C1 segment of cervical spinal cord (tissue), 14 donors: ENCODE results near the gene CHODL.

Source experiments
- DNase-seq, 14 donors: peaks; one replicate each; lab custom pipeline; 2025; lab: John Stamatoyannopoulos, UW

The CHODL gene, protein sequence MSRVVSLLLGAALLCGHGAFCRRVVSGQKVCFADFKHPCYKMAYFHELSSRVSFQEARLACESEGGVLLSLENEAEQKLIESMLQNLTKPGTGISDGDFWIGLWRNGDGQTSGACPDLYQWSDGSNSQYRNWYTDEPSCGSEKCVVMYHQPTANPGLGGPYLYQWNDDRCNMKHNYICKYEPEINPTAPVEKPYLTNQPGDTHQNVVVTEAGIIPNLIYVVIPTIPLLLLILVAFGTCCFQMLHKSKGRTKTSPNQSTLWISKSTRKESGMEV

DNA sequence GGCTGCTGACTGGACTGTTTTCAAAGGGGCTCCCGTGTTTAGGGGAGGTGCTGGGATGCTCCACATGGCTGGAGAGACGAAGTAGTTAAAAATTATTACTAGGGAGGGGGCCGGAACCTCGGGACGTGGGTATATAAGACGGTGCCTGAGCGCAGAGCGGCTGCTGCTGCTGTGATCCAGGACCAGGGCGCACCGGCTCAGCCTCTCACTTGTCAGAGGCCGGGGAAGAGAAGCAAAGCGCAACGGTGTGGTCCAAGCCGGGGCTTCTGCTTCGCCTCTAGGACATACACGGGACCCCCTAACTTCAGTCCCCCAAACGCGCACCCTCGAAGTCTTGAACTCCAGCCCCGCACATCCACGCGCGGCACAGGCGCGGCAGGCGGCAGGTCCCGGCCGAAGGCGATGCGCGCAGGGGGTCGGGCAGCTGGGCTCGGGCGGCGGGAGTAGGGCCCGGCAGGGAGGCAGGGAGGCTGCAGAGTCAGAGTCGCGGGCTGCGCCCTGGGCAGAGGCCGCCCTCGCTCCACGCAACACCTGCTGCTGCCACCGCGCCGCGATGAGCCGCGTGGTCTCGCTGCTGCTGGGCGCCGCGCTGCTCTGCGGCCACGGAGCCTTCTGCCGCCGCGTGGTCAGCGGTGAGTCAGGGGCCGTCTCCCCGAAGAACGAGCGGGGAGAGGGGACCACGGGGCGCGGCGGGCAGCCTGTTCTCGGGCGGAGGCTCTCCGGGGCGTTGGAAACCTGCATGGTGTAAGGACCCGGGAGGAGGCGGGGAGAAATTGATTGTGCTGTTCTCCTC, at the start of gene CHODL:
Gene CHODL, plus strand, starts transcription at position 163 of the 793 bp plus-strand sequence. Its CDS starts 391 bp downstream, at position 554.
- DNase-seq, result peak in 1 of 14 donors; percentile 25

DNA sequence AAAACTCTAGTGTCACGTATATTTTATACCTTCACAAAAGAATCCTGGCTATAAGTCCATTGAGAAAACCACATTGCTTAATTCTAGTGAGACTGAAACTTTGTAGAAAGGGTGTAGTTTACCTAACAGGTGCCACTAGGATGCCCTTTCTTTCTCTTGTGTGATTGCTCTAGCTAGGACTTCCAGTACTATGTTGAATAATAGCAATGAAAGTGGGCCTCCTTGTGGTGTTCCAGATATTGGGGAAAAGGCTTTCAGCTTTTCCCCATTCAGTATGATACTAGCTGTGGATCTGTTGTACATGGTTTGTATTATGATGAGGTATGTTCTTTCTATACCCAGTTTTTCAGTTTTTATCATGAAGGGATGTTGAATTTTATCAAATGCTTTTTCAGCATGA, 39.7 kb upstream of the CHODL start:
- DNase-seq, result no peak

DNA sequence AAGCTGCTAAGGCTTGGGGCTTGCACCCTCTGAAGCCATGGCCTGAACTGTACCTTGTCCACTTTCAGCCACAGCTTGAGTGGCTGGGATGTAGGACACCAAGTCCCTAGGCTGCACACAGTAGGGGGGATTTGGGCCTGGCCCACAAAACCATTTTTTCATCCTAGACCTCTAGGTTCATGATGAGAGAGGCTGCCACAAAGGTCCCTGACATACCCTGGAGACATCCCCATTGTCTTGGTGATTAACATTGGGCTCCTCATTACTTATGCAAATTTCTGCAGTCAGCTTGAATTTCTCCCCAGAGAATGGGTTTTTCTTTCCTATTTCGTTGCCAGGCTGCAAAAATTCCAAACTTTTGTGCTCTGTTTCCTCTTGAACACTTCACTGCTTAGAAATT, 26.3 kb upstream of the CHODL start:
- no peak for DNase-seq

DNA sequence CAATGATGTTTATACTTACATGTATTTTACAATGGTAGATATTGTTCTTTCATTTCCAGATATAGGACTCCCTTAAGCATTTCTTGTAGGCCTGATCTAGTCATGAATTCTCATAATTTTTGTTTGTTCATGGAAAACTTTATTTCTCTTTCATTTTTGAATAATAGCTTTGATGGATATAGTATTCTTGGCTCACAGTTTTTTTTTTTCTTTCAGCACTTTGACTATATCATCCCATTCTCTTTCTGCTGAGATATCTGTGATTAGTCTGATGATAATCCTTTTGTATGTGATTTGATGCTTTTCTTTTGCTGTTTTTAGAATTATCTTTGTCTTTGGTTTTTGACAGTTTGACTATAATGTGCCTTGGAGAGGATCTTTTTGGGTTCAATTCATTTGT, 24.1 kb upstream of the CHODL start:
- DNase-seq, result no peak

DNA sequence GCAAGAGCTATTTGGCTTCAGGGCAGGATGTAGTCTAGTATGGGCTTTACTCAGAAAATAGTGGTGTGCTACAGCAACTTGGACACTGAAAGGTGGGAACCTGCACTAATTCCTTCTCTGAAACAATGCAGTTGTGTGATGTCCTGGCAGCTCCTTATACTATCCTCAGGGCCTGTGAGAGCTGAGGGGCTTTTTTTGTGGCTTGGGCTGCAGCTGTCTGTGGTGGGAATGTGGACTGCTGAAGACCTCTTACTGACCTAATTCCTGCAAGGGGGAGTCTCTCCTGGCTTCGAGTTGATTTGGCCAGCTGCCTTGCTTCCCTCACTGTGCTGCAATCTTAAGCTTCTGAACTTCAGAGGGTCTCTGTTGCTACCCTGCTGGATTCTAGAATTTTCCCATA, 22.3 kb upstream of the CHODL start:
- no peak for DNase-seq

DNA sequence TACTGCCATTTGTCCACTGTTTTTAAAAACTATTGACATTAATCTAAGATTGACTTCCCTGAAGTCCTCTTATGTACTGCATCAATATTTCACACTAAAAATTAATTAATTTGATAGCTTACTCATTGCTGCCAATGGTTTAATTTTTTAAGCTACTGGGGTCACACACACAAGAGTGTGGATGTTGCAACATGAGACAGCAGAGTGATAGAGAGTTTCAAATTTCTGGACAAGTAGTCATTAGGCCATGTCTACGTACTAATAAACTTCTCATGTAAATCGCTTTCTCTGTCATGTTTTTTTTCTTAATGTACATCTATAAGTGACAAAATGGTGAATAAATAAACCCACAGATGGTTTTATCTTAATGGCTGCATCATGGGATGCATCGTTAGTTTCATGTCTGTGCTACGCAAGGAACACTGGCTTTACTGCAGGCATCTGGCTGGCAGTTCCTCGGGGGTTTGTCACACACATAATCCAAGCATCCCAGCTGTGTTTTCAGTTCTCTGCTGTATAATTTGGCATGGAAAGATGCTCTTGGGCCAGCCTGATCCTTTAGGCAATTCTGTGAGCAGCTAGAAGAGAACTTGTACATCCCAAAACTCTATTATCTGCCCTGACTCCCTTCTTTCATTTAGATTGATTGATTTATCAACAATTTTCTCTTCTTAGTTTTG, 16.4 kb upstream of the CHODL start:
- no peak for DNase-seq

DNA sequence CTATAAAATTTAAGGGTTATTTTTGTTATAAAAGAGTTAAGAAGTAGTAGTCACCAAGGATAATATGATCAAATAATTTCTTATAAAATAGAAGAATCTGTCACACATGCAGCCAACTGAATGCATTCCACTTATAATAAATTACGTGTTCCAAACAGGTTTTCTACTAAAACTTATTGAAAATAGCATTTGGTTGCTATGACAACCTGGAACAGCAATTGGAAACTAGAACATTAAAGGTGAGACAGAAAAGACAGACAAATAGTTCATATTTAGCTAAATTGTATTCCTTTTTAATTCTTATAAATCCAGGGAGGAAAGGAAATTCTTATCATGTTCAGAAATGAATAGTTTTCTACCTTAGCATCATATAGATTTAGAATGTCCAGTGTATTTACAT, 9.1 kb upstream of the CHODL start:
- DNase-seq, result no peak

DNA sequence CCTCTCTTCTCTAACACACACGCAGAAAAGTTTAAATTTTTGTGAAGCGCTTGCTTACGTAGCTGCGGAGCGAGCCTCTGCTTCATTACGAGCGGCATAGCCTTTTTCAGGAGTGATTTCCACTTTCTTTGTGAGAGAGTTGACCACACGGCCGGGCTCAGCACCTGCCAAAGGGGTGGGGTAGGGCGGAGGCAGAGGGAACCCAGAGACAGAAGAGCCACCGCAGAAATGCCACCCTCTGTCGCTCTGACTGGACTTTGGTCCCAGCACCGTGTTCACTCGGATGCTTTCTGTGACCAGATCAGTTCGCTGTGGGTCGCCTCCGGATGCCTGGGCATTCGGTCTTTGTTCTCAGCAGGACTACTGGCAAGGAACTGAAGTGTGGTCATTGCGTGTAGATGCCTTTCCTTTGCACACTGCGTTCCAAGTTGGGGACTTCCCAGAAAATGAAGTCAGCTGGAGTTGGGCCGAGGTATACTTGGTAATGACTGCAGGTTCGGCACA, 883 bp downstream of the CHODL start:
- DNase-seq, result peak in 3 of 14 donors; percentile 7 to 8 (median 7)

DNA sequence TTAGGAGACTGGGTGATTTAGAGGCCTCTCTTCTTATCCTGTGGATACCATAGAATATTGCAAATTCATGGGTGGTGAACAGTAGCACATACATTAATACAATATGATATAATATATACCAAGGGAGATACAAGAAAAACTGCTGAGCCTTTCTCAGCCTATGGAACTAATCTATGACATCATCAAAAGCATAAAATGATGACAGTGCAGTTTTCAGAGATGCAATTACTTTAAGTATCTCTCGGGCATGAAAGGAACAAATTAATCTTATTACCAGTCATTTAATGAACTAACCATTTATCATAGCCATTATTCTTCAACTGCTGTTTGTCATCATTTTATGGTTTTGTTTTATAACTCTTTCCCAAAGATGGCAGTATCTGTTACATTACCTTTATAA, 3.5 kb downstream of the CHODL start:
- no peak for DNase-seq

DNA sequence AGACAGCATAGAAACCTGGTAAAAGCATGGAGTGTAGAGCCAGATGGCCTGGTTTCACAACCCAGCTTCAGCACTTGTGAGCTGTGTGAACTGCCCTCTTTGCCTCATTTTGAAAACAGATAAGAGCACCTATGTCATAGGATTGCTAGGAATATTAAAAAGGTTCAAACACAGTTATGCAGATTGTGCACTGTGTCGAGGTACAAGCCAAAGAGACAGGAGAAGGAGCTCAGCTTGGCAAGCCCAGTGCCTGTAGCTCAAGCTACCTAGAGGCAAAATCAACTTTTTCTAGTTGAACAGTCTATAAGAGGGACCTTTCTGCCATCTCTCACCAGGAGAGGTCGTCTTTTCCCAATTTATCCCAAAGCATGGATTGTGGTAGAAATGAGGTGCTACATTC, 5.0 kb downstream of the CHODL start:
- no peak for DNase-seq

DNA sequence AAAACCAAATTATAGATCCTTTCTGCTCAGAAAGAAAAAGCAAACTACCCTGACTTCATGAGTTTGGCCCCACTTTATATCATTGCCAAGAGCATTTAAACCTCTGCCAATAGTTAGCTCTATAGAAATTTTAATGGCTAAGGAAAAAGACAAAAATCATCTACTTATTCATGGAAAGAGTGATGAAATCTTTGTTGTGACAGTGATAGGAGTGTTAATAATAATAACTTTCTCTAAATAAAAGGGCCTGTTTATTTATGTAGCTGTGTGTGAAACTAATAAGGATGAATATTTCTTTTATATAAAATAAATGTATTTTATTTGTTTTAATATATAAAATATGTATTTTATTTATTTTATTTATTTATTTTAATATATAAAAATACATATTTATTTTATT, 6.4 kb downstream of the CHODL start:
- no peak for DNase-seq

DNA sequence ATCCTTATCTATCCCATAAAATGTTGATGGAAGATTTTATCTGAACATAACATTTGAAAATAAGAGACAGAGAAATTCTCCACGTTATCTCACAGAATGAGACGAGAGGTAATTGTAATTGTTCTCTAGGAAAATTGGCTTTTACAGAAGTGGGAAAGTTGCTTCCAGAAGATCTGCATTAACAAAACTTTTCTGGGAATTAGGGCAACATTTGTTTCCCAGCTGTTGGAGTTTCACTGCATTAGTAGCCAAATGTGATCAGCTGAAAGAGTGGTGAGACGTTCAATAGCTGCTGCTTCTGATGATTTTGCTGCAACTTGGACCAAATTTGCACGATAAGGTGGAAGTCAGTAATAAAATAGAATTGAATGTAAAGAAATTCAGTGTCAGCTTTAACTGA, 7.6 kb downstream of the CHODL start:
- no peak for DNase-seq

DNA sequence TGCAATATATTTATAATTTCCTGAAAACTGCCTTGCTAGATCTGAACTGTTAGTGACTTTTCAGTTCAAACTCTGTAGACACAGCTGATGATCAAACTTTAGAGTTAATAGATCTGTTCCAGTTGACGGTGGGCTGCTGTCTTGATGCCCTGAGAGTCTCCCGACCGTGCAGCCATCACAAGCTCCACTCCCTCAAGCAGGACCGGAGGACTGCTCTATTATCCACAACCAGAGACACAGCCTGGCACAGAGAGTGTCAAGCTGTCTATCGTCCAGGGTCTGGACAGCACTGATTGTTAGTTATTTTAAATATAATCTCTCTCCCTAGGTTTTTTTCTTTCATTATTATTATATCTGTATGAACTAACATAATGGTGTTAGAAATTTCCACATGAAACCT, 8.0 kb downstream of the CHODL start:
- DNase-seq, result no peak

DNA sequence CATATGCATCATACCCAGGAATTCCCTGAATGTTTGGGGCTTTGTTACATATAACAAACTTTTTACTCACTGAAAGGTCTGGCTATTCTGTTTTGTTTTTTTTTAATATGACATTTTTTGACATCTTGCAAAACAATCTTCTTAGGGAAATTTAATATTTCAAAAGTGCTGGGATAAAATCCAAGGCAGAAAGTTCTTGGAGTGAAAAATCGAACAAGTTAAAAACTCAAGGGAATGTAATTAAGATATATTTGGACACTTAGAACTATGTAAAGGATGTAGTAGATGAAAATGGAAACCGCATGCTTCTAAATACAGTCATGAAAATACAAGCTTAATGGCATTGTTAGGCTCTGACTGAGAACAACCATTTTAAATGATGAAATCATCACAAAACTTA, 8.6 kb downstream of the CHODL start:
- DNase-seq, result no peak

DNA sequence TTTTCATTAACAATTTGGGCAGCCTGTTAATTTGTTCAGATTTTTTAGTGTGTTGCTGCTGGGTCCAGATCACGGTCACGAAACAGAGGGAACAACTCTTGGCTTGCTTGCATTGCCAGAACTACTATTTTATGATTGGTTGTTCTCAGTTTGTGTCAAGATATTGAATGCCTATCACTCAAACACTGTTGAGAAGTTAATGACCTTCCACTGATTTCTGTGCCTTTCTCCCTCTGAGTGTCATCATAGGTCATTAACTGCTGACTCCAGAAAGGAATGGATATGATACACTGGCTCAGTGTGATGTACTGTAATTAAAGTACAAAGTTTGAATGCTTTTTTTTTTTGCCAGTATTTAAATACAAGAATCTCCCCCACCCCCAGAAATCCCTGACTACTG, 9.2 kb downstream of the CHODL start:
- no peak for DNase-seq

DNA sequence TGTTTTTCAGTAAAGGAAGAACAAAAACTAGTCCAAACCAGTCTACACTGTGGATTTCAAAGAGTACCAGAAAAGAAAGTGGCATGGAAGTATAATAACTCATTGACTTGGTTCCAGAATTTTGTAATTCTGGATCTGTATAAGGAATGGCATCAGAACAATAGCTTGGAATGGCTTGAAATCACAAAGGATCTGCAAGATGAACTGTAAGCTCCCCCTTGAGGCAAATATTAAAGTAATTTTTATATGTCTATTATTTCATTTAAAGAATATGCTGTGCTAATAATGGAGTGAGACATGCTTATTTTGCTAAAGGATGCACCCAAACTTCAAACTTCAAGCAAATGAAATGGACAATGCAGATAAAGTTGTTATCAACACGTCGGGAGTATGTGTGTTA, 21.3 kb downstream of the CHODL start:
- DNase-seq, result no peak

DNA sequence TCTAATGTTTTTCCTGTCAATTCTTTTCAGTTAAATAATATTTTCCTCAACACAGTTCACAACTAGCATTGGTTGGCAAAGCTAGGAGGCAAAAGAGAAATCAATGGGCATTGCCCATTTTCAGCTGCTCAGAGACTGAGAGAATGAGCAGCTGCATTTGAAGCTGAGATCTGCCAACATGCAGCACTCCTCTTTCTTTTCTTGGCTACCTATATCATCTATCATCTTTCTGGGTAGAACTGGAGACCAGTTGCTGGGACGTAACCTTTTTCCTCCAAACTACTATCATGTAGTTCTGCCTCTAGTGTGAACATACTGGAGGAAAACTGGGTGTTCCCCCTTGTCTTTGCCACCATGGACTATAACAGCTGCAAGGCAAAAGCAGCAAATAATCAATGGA, 22.9 kb downstream of the CHODL start:
- no peak for DNase-seq

DNA sequence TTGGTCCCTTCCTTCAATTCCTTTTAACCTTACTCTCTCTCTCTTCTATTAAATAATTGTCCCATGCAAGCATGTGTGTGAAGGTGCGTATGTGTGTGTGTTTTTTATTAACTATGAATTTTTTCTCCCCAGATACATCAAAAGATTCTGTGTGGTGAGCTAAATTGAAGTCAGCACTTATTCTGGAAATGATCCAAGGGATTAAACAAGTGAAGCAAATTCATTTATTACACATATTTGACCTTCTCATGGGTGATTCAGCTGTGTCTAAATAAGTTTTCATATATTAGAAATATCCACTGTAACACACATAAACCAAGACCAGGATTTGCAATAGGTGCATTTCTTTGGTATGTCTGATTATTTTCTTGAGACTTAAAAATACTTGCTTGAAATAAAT, 24.3 kb downstream of the CHODL start:
- DNase-seq, result no peak

DNA sequence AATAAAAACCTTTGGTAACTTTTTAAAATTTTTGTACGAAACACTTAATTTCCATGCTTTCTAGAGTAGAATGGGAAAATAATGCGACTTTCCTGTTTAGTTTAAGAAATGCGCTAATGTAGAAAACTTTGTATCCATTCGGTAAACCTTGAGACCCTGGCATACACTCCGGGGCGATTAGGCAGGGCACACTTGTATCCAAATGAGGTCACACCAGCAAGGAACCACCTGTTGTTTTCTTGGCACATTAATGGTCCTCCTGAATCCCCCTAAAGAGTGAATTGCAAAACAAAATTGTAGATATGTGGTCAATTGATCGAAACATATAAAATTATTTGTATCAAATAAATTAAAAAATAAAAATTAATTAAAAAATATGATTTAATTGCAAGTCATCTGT, 25.2 kb downstream of the CHODL start:
- DNase-seq, result no peak

DNA sequence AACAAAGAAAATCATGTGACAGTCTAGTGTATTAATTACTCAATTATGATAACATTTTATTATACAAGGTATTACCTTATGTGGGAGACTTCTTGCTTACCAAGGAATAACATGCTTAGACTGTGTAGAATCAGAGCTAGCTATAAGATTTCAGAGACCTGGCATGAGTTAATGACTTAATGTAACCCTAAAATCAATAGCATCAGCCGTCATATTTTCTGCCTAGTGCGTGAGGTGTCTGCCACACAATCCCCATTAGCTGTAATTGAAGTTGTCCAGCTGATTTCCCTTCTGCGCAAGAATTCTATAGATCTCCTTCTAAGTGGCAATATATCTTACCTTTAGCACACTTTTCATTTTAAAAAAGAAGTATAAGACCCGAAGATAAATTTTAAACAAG, 28.8 kb downstream of the CHODL start:
- DNase-seq, result no peak

DNA sequence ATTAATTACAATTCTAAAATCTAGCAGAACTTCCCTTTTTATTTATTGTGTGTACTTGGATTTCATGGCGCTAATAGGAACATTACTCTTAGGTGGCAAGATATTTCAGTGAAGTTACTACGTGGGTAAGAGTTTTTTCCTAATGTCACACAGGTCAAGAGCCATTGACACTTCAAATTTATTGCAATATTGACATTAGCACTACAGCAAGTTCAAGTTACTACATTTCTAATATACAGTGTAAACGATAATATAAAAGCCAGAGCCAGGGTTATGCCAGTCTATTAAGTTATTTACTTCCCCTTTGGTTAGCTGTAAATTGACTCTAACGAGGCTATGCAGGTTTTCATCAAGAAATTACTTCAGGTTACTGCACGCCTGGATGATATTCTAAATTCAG, 29.7 kb downstream of the CHODL start:
- no peak for DNase-seq

DNA sequence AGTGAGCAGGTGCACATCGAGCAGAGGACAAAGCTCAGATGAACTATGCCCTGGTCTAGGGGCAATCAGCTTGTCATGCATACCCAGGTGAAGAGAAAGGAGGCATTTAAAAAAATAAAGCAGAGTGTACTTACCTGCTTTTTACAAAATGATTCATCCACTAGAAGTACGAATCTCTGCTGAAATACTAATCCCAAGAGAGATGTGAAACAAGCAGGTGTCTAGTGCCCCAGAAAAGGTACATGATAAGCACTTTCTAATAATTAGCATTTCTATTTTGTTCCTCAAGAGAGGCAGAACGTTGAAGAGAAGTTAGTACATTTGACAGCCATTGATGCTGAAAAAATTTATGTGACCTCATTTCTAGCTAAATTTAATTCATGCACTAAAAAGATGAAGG, 31.1 kb downstream of the CHODL start:
- no peak for DNase-seq

DNA sequence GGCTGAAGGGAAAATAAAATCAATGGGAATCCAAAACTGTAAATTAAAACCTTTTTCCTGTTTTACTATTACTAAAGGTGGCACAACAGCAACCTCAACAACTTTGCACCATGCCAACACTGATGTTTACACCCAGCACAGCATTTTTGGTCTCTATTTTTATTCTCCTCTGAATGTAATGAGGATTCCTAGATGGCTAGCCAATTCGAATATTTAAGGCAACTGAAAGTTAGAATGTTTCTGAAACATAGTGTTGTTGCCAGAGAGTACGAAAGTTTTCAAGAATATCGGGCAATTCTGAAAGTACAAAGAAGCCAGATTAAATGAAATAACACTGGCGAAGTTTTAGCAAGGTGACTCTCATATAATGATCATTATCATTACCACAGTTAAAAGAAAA, 40.7 kb downstream of the CHODL start:
- no peak for DNase-seq
